NT2/D1 (cell line): ENCODE data around the gene COL23A1.
"Not testable (repeated sequence)": the region's sequence is repeated elsewhere in the genome, so short reads cannot be mapped to it uniquely, and the experiment has no call there.

ENCODE experiments used
- DNase-seq: peaks from one replicate; pipeline ENCODE4 v3.0.0-alpha.2; 2011; ENCODE audit warnings: low read depth, low spot score
- H3K27me3 ChIP-seq: 2 replicates; pipeline ENCODE4 v1.6.0; 2011; ENCODE audit warnings: mild to moderate bottlenecking; ENCODE audit not compliant: insufficient read length, insufficient read depth
- H3K36me3 ChIP-seq: 2 replicates; pipeline ENCODE4 v1.6.1; 2011; ENCODE audit warnings: mild to moderate bottlenecking, low read length, mixed read lengths; ENCODE audit not compliant: insufficient read depth, insufficient read length
- H3K4me1 ChIP-seq: 2 replicates; pipeline ENCODE4 v1.5.1; 2011; ENCODE audit not compliant: insufficient read depth, insufficient read length
- H3K4me3 ChIP-seq: 2 replicates; pipeline ENCODE4 v1.5.1; 2011; ENCODE audit warnings: low read depth; ENCODE audit not compliant: insufficient read length
- H3K9ac ChIP-seq: 2 replicates; pipeline ENCODE4 v1.6.0; 2011; ENCODE audit warnings: low read depth; ENCODE audit not compliant: insufficient read length
- H3K9me3 ChIP-seq: 2 replicates; pipeline ENCODE4 v1.5.1; 2011; ENCODE audit warnings: mild to moderate bottlenecking, low read length; ENCODE audit not compliant: insufficient read depth
- SUZ12 ChIP-seq: IDR thresholded peaks from 2 replicates; pipeline ENCODE4 v1.6.1; 2011; ENCODE audit not compliant: insufficient read length, insufficient read depth; ENCODE audit errors: extremely low read depth
- YY1 ChIP-seq: IDR thresholded peaks from 2 replicates; pipeline ENCODE4 v1.6.1; 2011; ENCODE audit not compliant: insufficient read length, insufficient read depth
- ZNF274 ChIP-seq: IDR thresholded peaks from 2 replicates; pipeline ENCODE4 v1.6.1; 2011; ENCODE audit warnings: mild to moderate bottlenecking, low read depth, low read length

Gene COL23A1

DNA sequence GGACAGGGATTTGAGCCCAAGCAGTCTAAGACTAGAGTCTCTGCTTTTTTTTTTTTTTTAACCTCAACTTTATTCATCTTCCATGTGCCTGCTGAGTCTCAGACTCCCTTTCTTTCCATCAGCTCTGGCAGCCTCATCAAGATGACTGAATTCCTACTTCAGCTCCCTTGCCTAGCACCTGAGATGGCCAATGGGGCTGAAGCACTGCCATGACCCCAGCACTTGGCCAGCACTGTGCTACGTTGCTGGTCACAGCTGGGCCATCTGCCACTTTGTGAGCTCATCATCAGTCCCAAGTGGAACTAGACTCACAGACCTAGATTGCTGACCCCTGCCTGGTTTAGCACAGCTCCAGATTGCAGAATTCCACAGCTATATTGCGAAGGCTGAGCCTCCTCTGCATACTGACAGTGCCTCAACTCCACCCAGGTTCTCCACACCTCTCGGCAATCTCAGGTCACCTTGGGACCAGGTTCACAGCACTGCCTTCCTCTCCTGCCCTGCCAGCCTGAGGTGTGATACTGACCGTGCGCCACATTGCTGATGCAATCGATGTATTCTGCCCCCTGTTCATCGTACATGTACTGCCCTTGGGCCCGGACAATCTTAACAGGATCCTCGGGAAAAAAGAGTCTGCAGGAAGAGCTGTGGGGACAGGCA is 359.2 kb downstream of the COL23A1 start:
- Histone ChIP-seq H3K9ac (peak overlapping the region; percentile 88), H3K4me1 (peaks cover 11% of the 10 kb centered on the region)
- no peak for TF ChIP-seq ZNF274
- TF ChIP-seq YY1: no peak
- no peak for TF ChIP-seq SUZ12

DNA sequence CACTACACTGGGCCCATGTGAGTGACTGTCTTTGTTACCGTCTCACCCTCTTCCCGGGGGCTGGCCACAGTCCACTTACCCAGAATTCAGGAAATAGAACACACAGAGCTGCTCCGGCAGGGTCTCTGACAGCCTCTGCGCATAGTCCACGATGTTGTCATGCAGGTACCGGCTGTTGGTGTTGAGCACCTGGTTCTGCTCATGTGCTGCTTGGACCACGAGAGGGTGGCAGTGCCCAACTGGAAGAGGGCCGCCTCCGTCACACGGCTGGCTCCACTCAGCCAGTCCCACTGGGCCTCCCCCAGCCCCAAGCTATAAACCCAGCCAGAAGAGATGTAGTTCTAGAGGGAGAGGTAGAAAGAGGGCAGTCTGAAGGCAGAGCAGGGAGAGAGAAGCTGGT is 360.3 kb downstream of the COL23A1 start:
- TF ChIP-seq YY1 (no peak), SUZ12 (no peak), ZNF274 (no peak)
- no peak for DNase-seq
- Histone ChIP-seq H3K9ac (peak overlapping the region; percentile 21), H3K36me3 (peaks cover 59% of the 10 kb centered on the region), H3K9me3 (no peaks in the 10 kb centered on the region), H3K4me3 (no peak overlapping the region), H3K4me1 (peaks cover 11% of the 10 kb centered on the region), H3K27me3 (peaks cover 9% of the 10 kb centered on the region)

More for the DNA sequence above, 359.2 kb downstream of the COL23A1 start:
- Histone ChIP-seq H3K27me3 (peaks cover 9% of the 10 kb centered on the region), H3K36me3 (peaks cover 49% of the 10 kb centered on the region), H3K9me3 (no peaks in the 10 kb centered on the region), H3K4me3 (peak overlapping the region; percentile 80)
- DNase-seq: no peak

GRCh38 chr5:178229111-178229510 is 361.1 kb downstream of the COL23A1 start:
- peaks cover 16% of the 10 kb centered on the region for H3K4me1 ChIP-seq
- not testable (repeated sequence) for H3K27me3 ChIP-seq, H3K4me3 ChIP-seq, H3K9me3 ChIP-seq, H3K9ac ChIP-seq, DNase-seq
- peaks cover 66% of the 10 kb centered on the region for H3K36me3 ChIP-seq

DNA sequence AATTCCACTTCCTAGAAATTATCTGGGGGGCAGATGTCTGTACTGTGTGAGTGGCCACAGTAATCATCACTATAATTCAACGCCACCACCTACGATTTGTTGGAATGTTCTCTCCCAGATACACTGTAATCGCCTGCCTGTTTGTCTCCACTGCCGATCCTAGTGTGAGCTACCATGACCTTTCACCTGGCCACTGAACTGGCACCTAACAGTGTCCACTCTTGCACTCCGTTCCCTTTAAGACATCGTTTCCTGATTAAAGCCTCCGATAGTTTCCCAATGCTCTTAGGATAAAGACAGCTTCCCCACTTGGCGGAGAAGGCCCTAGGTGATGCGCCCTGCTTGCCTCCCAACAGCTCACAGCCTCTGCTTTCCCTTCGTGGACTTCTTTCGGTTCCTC is 361.6 kb downstream of the COL23A1 start:
- Histone ChIP-seq H3K9me3 (no peaks in the 10 kb centered on the region), H3K9ac (no peak overlapping the region), H3K4me1 (peaks cover 17% of the 10 kb centered on the region), H3K36me3 (peaks cover 72% of the 10 kb centered on the region), H3K27me3 (no peaks in the 10 kb centered on the region), H3K4me3 (no peak overlapping the region)
- no peak for TF ChIP-seq ZNF274
- TF ChIP-seq SUZ12: no peak
- no peak for TF ChIP-seq YY1
- DNase-seq: no peak

GRCh38 chr5:178227929-178228328 is 362.3 kb downstream of the COL23A1 start:
- H3K4me3 ChIP-seq: no peak overlapping the region
- no peak overlapping the region for H3K9ac ChIP-seq
- H3K9me3 ChIP-seq: no peaks in the 10 kb centered on the region
- no peaks in the 10 kb centered on the region for H3K27me3 ChIP-seq
- no peak for DNase-seq
- H3K36me3 ChIP-seq: peaks cover 78% of the 10 kb centered on the region
- TF ChIP-seq ZNF274 (no peak), SUZ12 (no peak), YY1 (no peak)
- H3K4me1 ChIP-seq: peaks cover 17% of the 10 kb centered on the region

GRCh38 chr5:178227138-178227659 is 363.0 kb downstream of the COL23A1 start:
- H3K36me3 ChIP-seq: peaks cover 85% of the 10 kb centered on the region
- no peaks in the 10 kb centered on the region for H3K27me3 ChIP-seq
- no peak for DNase-seq
- H3K4me1 ChIP-seq: peaks cover 17% of the 10 kb centered on the region
- H3K9ac ChIP-seq: no peak overlapping the region
- H3K4me3 ChIP-seq: no peak overlapping the region
- no peak for TF ChIP-seq YY1
- no peak for TF ChIP-seq SUZ12
- no peak for TF ChIP-seq ZNF274
- H3K9me3 ChIP-seq: no peaks in the 10 kb centered on the region

GRCh38 chr5:178225174-178225573 is 365.0 kb downstream of the COL23A1 start:
- Histone ChIP-seq H3K9ac (no peak overlapping the region), H3K27me3 (no peaks in the 10 kb centered on the region), H3K4me3 (no peak overlapping the region), H3K4me1 (peaks cover 8% of the 10 kb centered on the region), H3K36me3 (peaks cover 85% of the 10 kb centered on the region), H3K9me3 (no peaks in the 10 kb centered on the region)
- no peak for TF ChIP-seq YY1
- TF ChIP-seq ZNF274: no peak
- TF ChIP-seq SUZ12: no peak
- DNase-seq: no peak

DNA sequence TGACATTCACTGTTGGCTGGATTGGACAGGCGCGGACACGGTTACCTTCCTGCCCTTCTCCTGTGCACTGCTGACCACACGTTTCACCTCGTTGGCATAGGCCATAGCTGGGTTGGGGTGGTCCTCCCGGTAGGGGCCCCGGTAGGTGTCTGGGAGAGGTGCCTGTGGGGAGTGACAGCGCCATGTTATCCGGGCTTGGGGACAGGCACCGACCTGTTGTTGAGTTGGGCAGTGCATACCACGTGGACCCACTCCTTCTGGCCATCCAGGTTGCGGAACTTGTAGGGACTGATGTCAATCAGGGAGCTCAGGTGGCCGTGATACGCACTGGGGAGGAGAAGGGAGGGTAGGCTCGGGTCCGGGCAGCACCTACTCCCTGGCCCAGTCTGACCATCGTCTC is 365.8 kb downstream of the COL23A1 start:
- Histone ChIP-seq H3K9ac (no peak overlapping the region), H3K36me3 (peaks cover 81% of the 10 kb centered on the region), H3K27me3 (no peaks in the 10 kb centered on the region), H3K4me1 (peaks cover 6% of the 10 kb centered on the region), H3K4me3 (no peak overlapping the region), H3K9me3 (no peaks in the 10 kb centered on the region)
- DNase-seq: no peak
- TF ChIP-seq YY1: no peak
- no peak for TF ChIP-seq ZNF274
- no peak for TF ChIP-seq SUZ12
